IMR-90 (cell line): ENCODE measurements around the gene ARL5C. TPM values are rescaled to one million over a fixed set of nuclear protein-coding genes. Genes with fewer than 3 reads are reported as not detected.
"Not testable (repeated sequence)": the region's sequence is repeated elsewhere in the genome, so short reads cannot be mapped to it uniquely, and the experiment has no call there.

ENCODE experiments used
- ATAC-seq: fragments of 200-7000 bp; cut with Tn5 transposase; 2 replicates; pipeline ENCODE4 v1.9.1; 2020; ENCODE audit warnings: low read depth, mild to moderate bottlenecking, moderate library complexity
- BruUV-seq: library from RNA; stranded (reverse); fragments of 400-500 nt; replicated peaks from 2 replicates; lab custom pipeline; 2021; lab: Mats Ljungman, UMichigan
- CTCF ChIA-PET: fragments of 300-600 bp; formaldehyde crosslinking; extraction: SDS; loops from one replicate; lab custom pipeline; 2021; ENCODE audit warnings: antibody characterized with exemption; lab: Yijun Ruan, JAX
- POLR2A ChIA-PET: fragments of 300-600 bp; sonication (Branson Sonifier 250); formaldehyde crosslinking; loops from one replicate; lab custom pipeline; 2022; ENCODE audit warnings: antibody characterized with exemption; ENCODE audit not compliant: unreplicated experiment; lab: Charles Lee
- DNase-seq: peaks from one replicate; pipeline ENCODE4 v3.0.0; 2013
- H2AFZ ChIP-seq: replicated peaks from 2 replicates; pipeline ENCODE3; 2013; ENCODE audit warnings: low read length, mild to moderate bottlenecking; ENCODE audit not compliant: poor library complexity
- H2AK5ac ChIP-seq: 2 replicates; pipeline ENCODE4 v1.6.1; 2013; ENCODE audit warnings: low read depth, low read length, inconsistent platforms
- H2AK9ac ChIP-seq: replicated peaks from 2 replicates; pipeline ENCODE3; 2013; ENCODE audit warnings: mild to moderate bottlenecking, low read depth, low read length, moderate library complexity; ENCODE audit not compliant: poor library complexity
- H2BK120ac ChIP-seq: 2 replicates; pipeline ENCODE4 v1.6.1; 2013; ENCODE audit warnings: low read depth, low read length, inconsistent platforms
- H2BK15ac ChIP-seq: 3 replicates; pipeline ENCODE4 v1.6.1; 2013; ENCODE audit warnings: low read depth, low read length, inconsistent platforms
- H2BK20ac ChIP-seq: 2 replicates; pipeline ENCODE4 v1.6.1; 2013; ENCODE audit warnings: low read depth, mild to moderate bottlenecking, inconsistent platforms, low read length, moderate library complexity
- H2BK5ac ChIP-seq: 2 replicates; pipeline ENCODE4 v1.6.1; 2013; ENCODE audit warnings: mild to moderate bottlenecking, low read depth, low read length, inconsistent platforms; ENCODE audit not compliant: poor library complexity, severe bottlenecking
- H3K14ac ChIP-seq: replicated peaks from 2 replicates; pipeline ENCODE4 v1.6.1; 2013; ENCODE audit warnings: low read depth, low read length, inconsistent platforms
- H3K18ac ChIP-seq: 2 replicates; pipeline ENCODE4 v1.6.1; 2013; ENCODE audit warnings: low read depth, low read length, control low read depth
- H3K23ac ChIP-seq: 2 replicates; pipeline ENCODE4 v1.6.1; 2013; ENCODE audit warnings: low read depth, low read length, inconsistent platforms
- H3K27ac ChIP-seq: 2 replicates; pipeline ENCODE4 v1.5.1; 2013; ENCODE audit warnings: mild to moderate bottlenecking, control low read depth, low read length; ENCODE audit not compliant: insufficient read depth
- H3K27me3 ChIP-seq: 2 replicates; pipeline ENCODE4 v1.6.1; 2013; ENCODE audit warnings: low read length; ENCODE audit not compliant: control insufficient read depth, insufficient read depth
- H3K36me3 ChIP-seq: 2 replicates; pipeline ENCODE4 v1.6.1; 2013; ENCODE audit warnings: low read length, mixed read lengths; ENCODE audit not compliant: control insufficient read depth, insufficient read depth
- H3K4ac ChIP-seq: 2 replicates; pipeline ENCODE4 v1.6.1; 2013; ENCODE audit warnings: low read depth, low read length, inconsistent platforms
- H3K4me1 ChIP-seq: 2 replicates; pipeline ENCODE4 v1.6.1; 2013; ENCODE audit warnings: low read length, mixed read lengths; ENCODE audit not compliant: control insufficient read depth, insufficient read depth
- H3K4me2 ChIP-seq: 2 replicates; pipeline ENCODE4 v1.6.1; 2013; ENCODE audit warnings: low read depth, mild to moderate bottlenecking, control low read depth, low read length, moderate library complexity
- H3K4me3 ChIP-seq: 2 replicates; pipeline ENCODE4 v1.5.1; 2013; ENCODE audit warnings: low read depth, mild to moderate bottlenecking, control low read depth, low read length, moderate library complexity; ENCODE audit not compliant: insufficient read depth
- H3K56ac ChIP-seq: 2 replicates; pipeline ENCODE4 v1.6.1; 2013; ENCODE audit warnings: low read length, inconsistent platforms; ENCODE audit not compliant: insufficient read depth; ENCODE audit errors: extremely low read depth
- H3K79me1 ChIP-seq, 2 experiments: 2 replicates each; pipeline ENCODE4 v1.6.1; 2013; ENCODE audit warnings: low read length in 2 of 2, inconsistent platforms in 1 of 2, low read depth in 1 of 2
- H3K9ac ChIP-seq: 2 replicates; pipeline ENCODE4 v1.6.1; 2013; ENCODE audit warnings: low read depth, low read length, control low read depth
- H3K9me1 ChIP-seq: 2 replicates; pipeline ENCODE4 v1.6.1; 2013; ENCODE audit warnings: low read length, inconsistent platforms; ENCODE audit not compliant: insufficient read depth
- H3K9me3 ChIP-seq: 2 replicates; pipeline ENCODE4 v1.6.1; 2013; ENCODE audit warnings: low read length; ENCODE audit not compliant: control insufficient read depth, insufficient read depth
- H4K20me1 ChIP-seq: 2 replicates; pipeline ENCODE4 v1.6.1; 2013; ENCODE audit warnings: low read length, inconsistent platforms; ENCODE audit not compliant: insufficient read depth
- H4K5ac ChIP-seq: 2 replicates; pipeline ENCODE4 v1.6.1; 2013; ENCODE audit warnings: mild to moderate bottlenecking, low read depth, low read length, control low read depth
- H4K8ac ChIP-seq, 2 experiments: 2 replicates each; pipeline ENCODE4 v1.6.1; 2013; ENCODE audit warnings: low read depth in 2 of 2, low read length in 2 of 2, control low read depth in 1 of 2, inconsistent platforms in 1 of 2
- H4K91ac ChIP-seq: 2 replicates; pipeline ENCODE4 v1.6.1; 2013; ENCODE audit warnings: low read depth, low read length, inconsistent platforms; ENCODE audit not compliant: insufficient read depth
- BHLHE40 ChIP-seq: fragments of 150-350 bp; IDR thresholded peaks from 2 replicates; pipeline ENCODE4 v1.6.1; 2016; ENCODE audit warnings: mild to moderate bottlenecking, low read depth, low read length
- CEBPB ChIP-seq: IDR thresholded peaks from 2 replicates; pipeline ENCODE4 v1.6.1; 2012; ENCODE audit warnings: low read depth, low read length, improper control_type of control experiment
- MAFK ChIP-seq: IDR thresholded peaks from 2 replicates; pipeline ENCODE4 v1.6.1; 2012; ENCODE audit warnings: low read depth, low read length, improper control_type of control experiment
- MXI1 ChIP-seq: IDR thresholded peaks from 2 replicates; pipeline ENCODE4 v1.6.1; 2012; ENCODE audit warnings: low read depth, mild to moderate bottlenecking, low read length, moderate library complexity, borderline replicate concordance
- POLR2A ChIP-seq: IDR thresholded peaks from 2 replicates; pipeline ENCODE4 v1.6.1; 2012; ENCODE audit warnings: mild to moderate bottlenecking, low read depth, low read length
- RAD21 ChIP-seq: IDR thresholded peaks from 2 replicates; pipeline ENCODE4 v1.6.1; 2012; ENCODE audit warnings: low read length, improper control_type of control experiment
- RFX5 ChIP-seq: IDR thresholded peaks from 2 replicates; pipeline ENCODE4 v1.8.0; 2012; ENCODE audit warnings: low read depth, mild to moderate bottlenecking, low read length, moderate library complexity
- USF2 ChIP-seq: fragments of 150-350 bp; IDR thresholded peaks from 2 replicates; pipeline ENCODE4 v1.6.1; 2017; ENCODE audit warnings: mild to moderate bottlenecking, antibody characterized with exemption, low read length, low read depth
- WGBS, 2 experiments: methylation state at CpG; one replicate each; pipeline versions ENCODE4 v1.1.5 to v1.1.7; 2013; ENCODE audit warnings: missing lambda C conversion rate in 2 of 2; ENCODE audit not compliant: insufficient read length in 1 of 2; ENCODE audit errors: extremely low coverage in 2 of 2; 5-methylcytosine and 5-hydroxymethylcytosine counted together
- dilution Hi-C: fragments of 300-500 bp; cut with HindIII; formaldehyde crosslinking; loops from one replicate; pipeline ENCODE4 v1.14.3; 2018; ENCODE audit warnings: low sequenced_read_pairs; ENCODE audit not compliant: unreplicated experiment
- in situ Hi-C: fragments of 300-500 bp; cut with MboI; formaldehyde crosslinking; loops from 3 replicates; pipeline ENCODE4 v1.14.3; 2019; ENCODE audit warnings: low sequenced_read_pairs, inconsistent platforms, mixed read lengths
- intact Hi-C: fragments of 100-400 bp; cut with micrococcal nuclease; formaldehyde crosslinking; loops from 2 replicates; pipeline ENCODE4 v1.10.0; 2022
- polyA plus RNA-seq, 3 experiments: library from polyadenylated mRNA; depleted of rRNA; stranded (reverse); fragments of >200 nt; gene quantifications; 2 replicates each; pipeline ENCODE4 v1.2.3, GENCODE V29; 2012; ENCODE audit warnings: low replicate concordance in 1 of 3
- total RNA-seq: library from RNA; depleted of rRNA; stranded (reverse); fragments of >200 nt; gene quantifications from 2 replicates; pipeline ENCODE4 v1.2.3, GENCODE V29; 2012

Gene ARL5C
- total and polyA plus RNA-seq, 2 of the 4 experiments (the other 2 are of a cell fraction): not detected

- ChIA-PET POLR2A (no interaction called here), CTCF (no interaction called here)
- no peak for TF ChIP-seq USF2
- no peak for TF ChIP-seq MXI1
- no peak for TF ChIP-seq POLR2A
- no peak for TF ChIP-seq BHLHE40
- no peak for TF ChIP-seq RFX5
- TF ChIP-seq CEBPB: no peak
- no peak for TF ChIP-seq MAFK
- TF ChIP-seq RAD21: no peak
- BruUV-seq: no TSS peak
- Histone ChIP-seq H4K20me1 (0 out of 2 replicates have a peak, but pooled peaks cover 4% of the 10 kb centered on the region), H3K79me1 (no peaks in the 10 kb centered on the region), H3K9ac (no peak overlapping the region), H3K27me3 (peaks cover 28% of the 10 kb centered on the region), H3K14ac (no peak overlapping the region), H3K23ac (no peak overlapping the region), H2BK5ac (no peak overlapping the region), H2BK120ac (no peak overlapping the region), H2AFZ (no peak overlapping the region), H3K27ac (no peak overlapping the region), H2BK15ac (no peak overlapping the region), H3K18ac (no peak overlapping the region), H4K91ac (no peak overlapping the region), H2BK20ac (no peak overlapping the region), H2AK5ac (no peak overlapping the region), H4K8ac (no peak overlapping the region), H2AK9ac (no peak overlapping the region), H3K56ac (no peak overlapping the region), H3K4me2 (no peak overlapping the region), H4K5ac (no peak overlapping the region), H3K4ac (no peak overlapping the region), H3K36me3 (no peaks in the 10 kb centered on the region), H3K9me3 (no peaks in the 10 kb centered on the region), H3K4me3 (no peak overlapping the region), H3K9me1 (peaks cover 7% of the 10 kb centered on the region; the same call in 1 of the 2 replicates), H3K4me1 (peaks cover 3% of the 10 kb centered on the region; the same call in 1 of the 2 replicates)
- dilution Hi-C loops (no loop called here), intact Hi-C loops (no loop called here), in situ Hi-C loops (no loop called here)
- DNase-seq: no peak
- 89% methylated on average over 8 of the region's 14 CpGs; no CpG with 5 or more reads in 1 of the 2 experiments for WGBS, 2 experiments
- no peak for ATAC-seq
These were observed 3.1 kb upstream of the ARL5C start for GRCh38 chr17:39169101-39169500.

GRCh38 chr17:39168503-39168902, 2.5 kb upstream of the ARL5C start:
- H2BK120ac ChIP-seq, H4K5ac ChIP-seq, H3K9ac ChIP-seq, intact Hi-C loops, DNase-seq, H4K8ac ChIP-seq, H4K20me1 ChIP-seq, H3K56ac ChIP-seq, H4K91ac ChIP-seq, H3K18ac ChIP-seq, H3K4me1 ChIP-seq, in situ Hi-C loops, H3K4me2 ChIP-seq, H3K9me1 ChIP-seq, H3K4ac ChIP-seq, H2BK15ac ChIP-seq, H2BK5ac ChIP-seq, H2AFZ ChIP-seq, CTCF ChIA-PET, H3K4me3 ChIP-seq, POLR2A ChIA-PET, H2AK5ac ChIP-seq, H3K14ac ChIP-seq, H3K79me1 ChIP-seq, H3K23ac ChIP-seq, H3K9me3 ChIP-seq, dilution Hi-C loops, BruUV-seq, ATAC-seq, H2BK20ac ChIP-seq, H3K36me3 ChIP-seq, H2AK9ac ChIP-seq, H3K27ac ChIP-seq: not testable (repeated sequence)
- H3K27me3 ChIP-seq: peaks cover 28% of the 10 kb centered on the region
- 100% methylated on average over 1 of the region's 10 CpGs; no CpG with 5 or more reads in 1 of the 2 experiments for WGBS, 2 experiments
